Epithelial cell of prostate (primary cell): ENCODE measurements around the gene ATAD3B.
"Not testable (repeated sequence)": the region's sequence is repeated elsewhere in the genome, so short reads cannot be mapped to it uniquely, and the experiment has no call there.

Experiments
- DNase-seq: peaks from one replicate; pipeline ENCODE4 v3.0.0-alpha.2; 2011; ENCODE audit warnings: low read depth, low spot score
- H3K27ac ChIP-seq: fragments of 450-650 bp; 2 replicates; pipeline ENCODE4 v1.5.1; 2017; ENCODE audit warnings: mild to moderate bottlenecking

Gene ATAD3B

GRCh38 chr1:1472053-1472876, 700 bp downstream of the ATAD3B start:
- peak overlapping the region; percentile 76 for H3K27ac ChIP-seq
- not testable (repeated sequence) for DNase-seq

GRCh38 chr1:1476011-1476410, 4.4 kb downstream of the ATAD3B start:
- not testable (repeated sequence) for DNase-seq, H3K27ac ChIP-seq

- no peak for DNase-seq
- no peak overlapping the region for H3K27ac ChIP-seq
These were observed 5.6 kb downstream of the ATAD3B start for GRCh38 chr1:1477206-1477605.

GRCh38 chr1:1479547-1480487, 8.3 kb downstream of the ATAD3B start:
- DNase-seq, result no peak

GRCh38 chr1:1480488-1480867, 8.9 kb downstream of the ATAD3B start:
- not testable (repeated sequence) for H3K27ac ChIP-seq, DNase-seq

More at GRCh38 chr1:1479547-1480487, 8.3 kb downstream of the ATAD3B start:
- no peak overlapping the region for H3K27ac ChIP-seq

- DNase-seq, H3K27ac ChIP-seq: not testable (repeated sequence)
These were observed 10.2 kb downstream of the ATAD3B start for GRCh38 chr1:1481811-1482210.

- no peak for DNase-seq
- no peak overlapping the region for H3K27ac ChIP-seq
These were observed 11.3 kb downstream of the ATAD3B start for GRCh38 chr1:1482856-1483255.

- DNase-seq, result no peak
- no peak overlapping the region for H3K27ac ChIP-seq
These were observed 12.1 kb downstream of the ATAD3B start for GRCh38 chr1:1483714-1484113.

GRCh38 chr1:1484976-1485750, 13.6 kb downstream of the ATAD3B start:
- not testable (repeated sequence) for DNase-seq, H3K27ac ChIP-seq

GRCh38 chr1:1485755-1486317, 14.3 kb downstream of the ATAD3B start:
- DNase-seq, result not testable (repeated sequence)

GRCh38 chr1:1487701-1488100, 16.1 kb downstream of the ATAD3B start:
- no peak overlapping the region for H3K27ac ChIP-seq

More at GRCh38 chr1:1485755-1486317, 14.3 kb downstream of the ATAD3B start:
- H3K27ac ChIP-seq, result not testable (repeated sequence)

GRCh38 chr1:1489231-1489630, 17.7 kb downstream of the ATAD3B start:
- DNase-seq, result no peak
- no peak overlapping the region for H3K27ac ChIP-seq

More at GRCh38 chr1:1487701-1488100, 16.1 kb downstream of the ATAD3B start:
- DNase-seq, result no peak

GRCh38 chr1:1489861-1490260, 18.3 kb downstream of the ATAD3B start:
- H3K27ac ChIP-seq, result no peak overlapping the region
- DNase-seq, result no peak

GRCh38 chr1:1490633-1491230, 19.2 kb downstream of the ATAD3B start:
- DNase-seq, result no peak
- H3K27ac ChIP-seq, result no peak overlapping the region

GRCh38 chr1:1491601-1492000, 20.0 kb downstream of the ATAD3B start:
- H3K27ac ChIP-seq, result no peak overlapping the region

GRCh38 chr1:1494311-1494710, 22.7 kb downstream of the ATAD3B start:
- not testable (repeated sequence) for DNase-seq, H3K27ac ChIP-seq

More at GRCh38 chr1:1491601-1492000, 20.0 kb downstream of the ATAD3B start:
- DNase-seq, result no peak

GRCh38 chr1:1495461-1495975, 24.0 kb downstream of the ATAD3B start:
- H3K27ac ChIP-seq, DNase-seq: not testable (repeated sequence)

- DNase-seq, result peak; percentile 62
- peak overlapping the region; percentile 64 for H3K27ac ChIP-seq
These were observed 33.3 kb downstream of the ATAD3B start for GRCh38 chr1:1504777-1505365.

GRCh38 chr1:1505366-1505798, 33.8 kb downstream of the ATAD3B start:
- peak overlapping the region; percentile 64 for H3K27ac ChIP-seq

More at GRCh38 chr1:1505366-1505798, 33.8 kb downstream of the ATAD3B start:
- DNase-seq, result not testable (repeated sequence)
